Esophagus muscularis mucosa (tissue), 3 donors: ENCODE measurements around the gene MKS1.

Experiments used
- CTCF ChIP-seq, 3 experiments: fragments of 200-600 bp in 2 of 3; fragments of 450-650 bp in 1 of 3; sonication (generic) in 2 of 3; IDR thresholded peaks; one replicate each; pipeline ENCODE4 v1.5.1; 2017 to 2019; ENCODE audit warnings: antibody characterized with exemption in 3 of 3, mild to moderate bottlenecking in 2 of 3, moderate library complexity in 1 of 3
- POLR2AphosphoS5 ChIP-seq, 2 donors: sonication (generic); formaldehyde crosslinking; IDR thresholded peaks; one replicate each; pipeline ENCODE4 v1.6.1; 2017; ENCODE audit warnings: antibody characterized with exemption in 2 of 2

- TF ChIP-seq POLR2AphosphoS5 (IDR thresholded peaks at IDR 0.05) (no peak), CTCF (IDR thresholded peaks at IDR 0.05) (no peak)
Measured at GRCh38 chr17:58232707-58233156, 13.7 kb upstream of the MKS1 start.
